OCI-LY7 (cell line): ENCODE measurements around the gene TMCC2. TPM values are rescaled to one million over a fixed set of nuclear protein-coding genes. Genes with fewer than 3 reads are reported as not detected.

Source experiments
- BruUV-seq: library from RNA; stranded (reverse); fragments of 400-500 nt; replicated peaks from 2 replicates; lab custom pipeline; 2021; lab: Mats Ljungman, UMichigan
- CTCF ChIA-PET: fragments of 300-600 bp; sonication (Branson Sonifier 250); formaldehyde crosslinking; loops from one replicate; lab custom pipeline; 2022; ENCODE audit warnings: antibody characterized with exemption; ENCODE audit not compliant: unreplicated experiment; lab: Charles Lee
- POLR2A ChIA-PET: fragments of 300-600 bp; sonication (Branson Sonifier 250); formaldehyde crosslinking; loops from one replicate; lab custom pipeline; 2022; ENCODE audit warnings: antibody characterized with exemption; lab: Charles Lee
- DNase-seq: peaks from one replicate; pipeline ENCODE4 v3.0.0-alpha.2; 2015; ENCODE audit warnings: low spot score
- H2AFZ ChIP-seq: fragments of 200-600 bp; sonication (generic), shearing (Covaris generic); 2 replicates; pipeline ENCODE4 v1.6.1; 2014; ENCODE audit warnings: mild to moderate bottlenecking, antibody characterized with exemption, low read length, moderate library complexity
- H3K27ac ChIP-seq: fragments of 200-600 bp; sonication (generic); 2 replicates; pipeline ENCODE4 v1.5.1; 2014; ENCODE audit warnings: mixed run types, low read depth, mild to moderate bottlenecking, moderate library complexity, low read length, inconsistent platforms; ENCODE audit not compliant: poor library complexity, severe bottlenecking
- H3K36me3 ChIP-seq: fragments of 200-600 bp; sonication (generic); 2 replicates; pipeline ENCODE4 v1.6.1; 2014; ENCODE audit warnings: mild to moderate bottlenecking, antibody characterized with exemption, low read length, moderate library complexity, mixed read lengths; ENCODE audit not compliant: insufficient read depth
- H3K4me1 ChIP-seq: fragments of 200-600 bp; sonication (generic); 2 replicates; pipeline ENCODE4 v1.5.1; 2014; ENCODE audit warnings: mild to moderate bottlenecking, low read length; ENCODE audit not compliant: insufficient read depth, poor library complexity, severe bottlenecking
- H3K4me2 ChIP-seq: fragments of 200-600 bp; sonication (generic); 2 replicates; pipeline ENCODE4 v1.6.1; 2014; ENCODE audit warnings: mild to moderate bottlenecking, low read length
- H3K4me3 ChIP-seq: fragments of 200-600 bp; sonication (generic); 2 replicates; pipeline ENCODE4 v1.5.1; 2014; ENCODE audit warnings: mild to moderate bottlenecking, low read depth, low read length; ENCODE audit not compliant: poor library complexity, severe bottlenecking
- H3K79me2 ChIP-seq: fragments of 200-600 bp; sonication (generic); 2 replicates; pipeline ENCODE4 v1.6.1; 2016; ENCODE audit warnings: low read depth, mild to moderate bottlenecking, low read length, moderate library complexity, mixed read lengths; ENCODE audit not compliant: insufficient read depth
- H3K9me2 ChIP-seq: fragments of 200-600 bp; sonication (generic); 2 replicates; pipeline ENCODE4 v1.6.1; 2016; ENCODE audit warnings: mild to moderate bottlenecking, low read length, mixed read lengths; ENCODE audit not compliant: insufficient read depth
- H3K9me3 ChIP-seq: fragments of 200-600 bp; sonication (generic); 2 replicates; pipeline ENCODE4 v1.6.1; 2014; ENCODE audit warnings: mild to moderate bottlenecking, mixed run types, low read length, mixed read lengths
- H4K20me1 ChIP-seq: fragments of 200-600 bp; sonication (generic); 2 replicates; pipeline ENCODE4 v1.6.1; 2014; ENCODE audit warnings: mild to moderate bottlenecking, antibody characterized with exemption, low read length, moderate library complexity, mixed read lengths; ENCODE audit not compliant: insufficient read depth
- EZH2phosphoT487 ChIP-seq: fragments of 200-600 bp; sonication (generic); IDR thresholded peaks from 2 replicates; pipeline ENCODE4 v1.6.1; 2018; ENCODE audit warnings: low read depth, borderline replicate concordance, mild to moderate bottlenecking, mixed run types, antibody characterized with exemption, low read length, moderate library complexity, mixed read lengths
- intact Hi-C: fragments of 100-400 bp; cut with micrococcal nuclease; formaldehyde crosslinking; loops from one replicate; pipeline ENCODE4 v1.10.0; 2022; ENCODE audit not compliant: unreplicated experiment
- total RNA-seq, 2 experiments: library from RNA; depleted of rRNA in 1 of 2; stranded (reverse); fragments of >200 nt in 1 of 2; shearing (Covaris generic) in 1 of 2; gene quantifications; 2 replicates each; pipeline ENCODE4 v1.2.3, GENCODE V29; 2014 to 2022
- TF ChIP-seq, protein P1 (sequence below): fragments of 200-600 bp; sonication (generic); conservative IDR thresholded peaks from 2 replicates; pipeline ENCODE4 v1.5.1; 2014; ENCODE audit warnings: mild to moderate bottlenecking, antibody characterized with exemption, low read length, moderate library complexity, mixed read lengths

TMCC2 gene
- total RNA-seq, 2 experiments from 2014 or later = 5.2 to 7.8 TPM

- Histone ChIP-seq H3K79me2 (no peaks in the 10 kb centered on the region), H3K4me2 (no peak overlapping the region), H3K4me3 (no peak overlapping the region), H3K4me1 (peaks cover 44% of the 10 kb centered on the region), H3K9me2 (no peaks in the 10 kb centered on the region), H3K9me3 (no peaks in the 10 kb centered on the region), H4K20me1 (no peaks in the 10 kb centered on the region), H2AFZ (no peak overlapping the region), H3K27ac (no peak overlapping the region), H3K36me3 (no peaks in the 10 kb centered on the region)
- intact Hi-C loops = loop anchor here (5.0 kb wide), 3 partner anchors 44 to 216 kb away; partner anchors contain the start of gene TMCC2
- POLR2A ChIA-PET = interaction anchor here (1.1 to 1.4 kb wide), 3 partner anchors 10 to 126 kb away, joined by 3 to 5 read pairs (median 3); no protein-coding TSS in a partner anchor
- BruUV-seq = no TSS peak
- CTCF ChIA-PET = interaction anchor here (0.8 to 2.1 kb wide), 4 partner anchors 13 to 56 kb away, joined by 4 to 17 read pairs (median 4); no protein-coding TSS in a partner anchor
- DNase-seq = no peak
- TF ChIP-seq, protein P1, sequence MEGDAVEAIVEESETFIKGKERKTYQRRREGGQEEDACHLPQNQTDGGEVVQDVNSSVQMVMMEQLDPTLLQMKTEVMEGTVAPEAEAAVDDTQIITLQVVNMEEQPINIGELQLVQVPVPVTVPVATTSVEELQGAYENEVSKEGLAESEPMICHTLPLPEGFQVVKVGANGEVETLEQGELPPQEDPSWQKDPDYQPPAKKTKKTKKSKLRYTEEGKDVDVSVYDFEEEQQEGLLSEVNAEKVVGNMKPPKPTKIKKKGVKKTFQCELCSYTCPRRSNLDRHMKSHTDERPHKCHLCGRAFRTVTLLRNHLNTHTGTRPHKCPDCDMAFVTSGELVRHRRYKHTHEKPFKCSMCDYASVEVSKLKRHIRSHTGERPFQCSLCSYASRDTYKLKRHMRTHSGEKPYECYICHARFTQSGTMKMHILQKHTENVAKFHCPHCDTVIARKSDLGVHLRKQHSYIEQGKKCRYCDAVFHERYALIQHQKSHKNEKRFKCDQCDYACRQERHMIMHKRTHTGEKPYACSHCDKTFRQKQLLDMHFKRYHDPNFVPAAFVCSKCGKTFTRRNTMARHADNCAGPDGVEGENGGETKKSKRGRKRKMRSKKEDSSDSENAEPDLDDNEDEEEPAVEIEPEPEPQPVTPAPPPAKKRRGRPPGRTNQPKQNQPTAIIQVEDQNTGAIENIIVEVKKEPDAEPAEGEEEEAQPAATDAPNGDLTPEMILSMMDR = no peak
- no peak for TF ChIP-seq EZH2phosphoT487
These were observed 43.5 kb downstream of the TMCC2 start for GRCh38 chr1:205271277-205271676.

DNA sequence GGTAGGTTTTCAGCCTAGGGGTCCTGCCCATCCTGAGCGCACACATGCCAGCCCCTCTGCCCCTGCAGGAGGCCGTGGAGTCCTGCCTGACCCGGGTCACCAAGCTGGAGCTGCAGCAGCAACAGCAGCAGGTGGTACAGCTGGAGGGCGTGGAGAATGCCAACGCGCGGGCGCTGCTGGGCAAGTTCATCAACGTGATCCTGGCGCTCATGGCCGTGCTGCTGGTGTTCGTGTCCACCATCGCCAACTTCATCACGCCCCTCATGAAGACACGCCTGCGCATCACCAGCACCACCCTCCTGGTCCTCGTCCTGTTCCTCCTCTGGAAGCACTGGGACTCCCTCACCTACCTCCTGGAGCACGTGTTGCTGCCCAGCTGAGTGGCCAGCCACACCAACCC, 44.0 kb downstream of the TMCC2 start:
- H4K20me1 ChIP-seq = no peaks in the 10 kb centered on the region
- CTCF ChIA-PET = interaction anchor here (0.9 to 2.1 kb wide), 3 partner anchors 13 to 56 kb away, joined by 3 to 17 read pairs (median 5); no protein-coding TSS in a partner anchor
- POLR2A ChIA-PET = interaction anchor here (1.2 kb wide), 1 partner anchor 125 kb away, joined by 3 read pairs; no protein-coding TSS in a partner anchor

More for the DNA sequence above, 44.0 kb downstream of the TMCC2 start:
- no peaks in the 10 kb centered on the region for H3K79me2 ChIP-seq
- intact Hi-C loops = loop anchor here (5.0 kb wide), 3 partner anchors 44 to 216 kb away; partner anchors contain the start of gene TMCC2
- H3K36me3 ChIP-seq = no peaks in the 10 kb centered on the region
- H3K4me2 ChIP-seq = no peak overlapping the region
- no peaks in the 10 kb centered on the region for H3K9me3 ChIP-seq
- no peak overlapping the region for H3K27ac ChIP-seq
- H2AFZ ChIP-seq = no peak overlapping the region
- no peak overlapping the region for H3K4me3 ChIP-seq
- H3K4me1 ChIP-seq = peaks cover 48% of the 10 kb centered on the region
- BruUV-seq = no TSS peak
- H3K9me2 ChIP-seq = no peaks in the 10 kb centered on the region
- no peak for DNase-seq
- TF ChIP-seq, protein P1 = no peak
- TF ChIP-seq EZH2phosphoT487 = no peak
